RWPE2 (cell line): Measurements from ENCODE around the gene PLPP1.

Source experiments
- ATAC-seq: fragments of 200-7000 bp; cut with Tn5 transposase; 3 replicates; pipeline ENCODE4 v1.9.1; 2021; ENCODE audit warnings: low read depth
- DNase-seq: peaks from one replicate; pipeline ENCODE4 v3.0.0-alpha.2; 2020; ENCODE audit warnings: low spot score
- H3K27ac ChIP-seq: fragments of 450-650 bp; 2 replicates; pipeline ENCODE4 v1.5.1; 2017; ENCODE audit warnings: mild to moderate bottlenecking; ENCODE audit not compliant: poor library complexity, severe bottlenecking
- H3K27me3 ChIP-seq: fragments of 250-450 bp; sonication (Bioruptor Pico); 2 replicates; pipeline ENCODE4 v1.5.1; 2021; ENCODE audit warnings: mild to moderate bottlenecking, moderate library complexity; ENCODE audit not compliant: insufficient read depth, poor library complexity, severe bottlenecking
- H3K36me3 ChIP-seq: fragments of 250-450 bp; sonication (Bioruptor Pico); 2 replicates; pipeline ENCODE4 v1.5.1; 2020; ENCODE audit warnings: low read depth, mild to moderate bottlenecking, moderate library complexity
- H3K4me1 ChIP-seq: fragments of 250-450 bp; sonication (Bioruptor Pico); 2 replicates; pipeline ENCODE4 v1.5.1; 2021; ENCODE audit warnings: mild to moderate bottlenecking, moderate library complexity; ENCODE audit not compliant: insufficient read depth, poor library complexity, severe bottlenecking
- H3K4me3 ChIP-seq: fragments of 250-450 bp; sonication (Bioruptor Pico); 2 replicates; pipeline ENCODE4 v1.5.1; 2021; ENCODE audit warnings: mild to moderate bottlenecking, moderate library complexity; ENCODE audit not compliant: severe bottlenecking
- H3K9me3 ChIP-seq: fragments of 250-450 bp; sonication (Bioruptor Pico); 2 replicates; pipeline ENCODE4 v1.5.1; 2021; ENCODE audit warnings: mild to moderate bottlenecking, moderate library complexity; ENCODE audit not compliant: severe bottlenecking
- CTCF ChIP-seq: fragments of 450-650 bp; IDR thresholded peaks from one replicate; pipeline ENCODE4 v1.5.1; 2017; ENCODE audit warnings: mild to moderate bottlenecking, moderate library complexity; ENCODE audit not compliant: poor library complexity, severe bottlenecking

Gene PLPP1

DNA sequence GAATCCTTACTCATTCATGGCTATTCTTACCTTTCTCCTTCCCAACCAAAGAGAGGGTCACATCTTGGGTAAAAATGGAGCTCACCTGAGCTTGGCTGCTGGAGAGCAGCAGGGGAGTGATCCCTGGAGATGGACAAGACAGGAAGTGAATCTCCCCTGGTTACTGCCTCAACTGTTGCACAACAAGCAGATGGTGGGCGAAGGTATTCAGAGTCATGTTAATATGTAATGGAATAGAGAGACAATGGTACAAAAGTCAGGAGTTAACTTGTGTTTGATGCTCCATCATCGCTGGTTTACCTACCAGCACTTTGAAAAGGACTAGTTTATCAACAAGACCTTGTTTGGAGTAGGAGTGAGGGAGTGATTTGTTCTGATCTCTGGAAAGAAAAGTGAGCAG, 13.0 kb upstream of the PLPP1 start:
- Histone ChIP-seq H3K27ac (no peak overlapping the region), H3K36me3 (no peaks in the 10 kb centered on the region), H3K4me3 (no peak overlapping the region), H3K4me1 (no peaks in the 10 kb centered on the region), H3K27me3 (no peaks in the 10 kb centered on the region), H3K9me3 (no peaks in the 10 kb centered on the region)
- DNase-seq (no peak), ATAC-seq (no peak)
- TF ChIP-seq CTCF, result no peak

DNA sequence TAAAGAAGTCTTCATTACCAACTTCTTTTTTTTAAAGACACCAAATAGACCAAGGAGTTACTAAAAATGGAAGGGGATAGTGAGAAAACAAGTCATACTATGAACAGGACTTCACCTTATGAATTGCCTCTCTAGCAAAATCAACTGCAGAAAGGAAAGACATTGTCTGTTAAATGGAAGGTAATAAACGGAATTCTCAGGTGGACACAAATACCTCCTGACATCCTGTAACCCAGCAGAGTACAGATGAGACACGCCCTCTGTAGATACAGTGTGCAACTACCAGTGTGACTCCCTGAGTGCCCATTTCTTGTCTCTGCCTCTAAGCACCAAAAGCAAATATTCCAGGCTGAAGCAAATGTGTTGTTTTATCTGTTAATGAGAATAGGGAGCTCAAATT, 12.2 kb upstream of the PLPP1 start:
- Histone ChIP-seq H3K27ac (no peak overlapping the region), H3K27me3 (no peaks in the 10 kb centered on the region), H3K9me3 (no peaks in the 10 kb centered on the region), H3K36me3 (no peaks in the 10 kb centered on the region), H3K4me3 (no peak overlapping the region), H3K4me1 (no peaks in the 10 kb centered on the region)
- ATAC-seq (peak; percentile 72), DNase-seq (no peak)
- TF ChIP-seq CTCF, result no peak

DNA sequence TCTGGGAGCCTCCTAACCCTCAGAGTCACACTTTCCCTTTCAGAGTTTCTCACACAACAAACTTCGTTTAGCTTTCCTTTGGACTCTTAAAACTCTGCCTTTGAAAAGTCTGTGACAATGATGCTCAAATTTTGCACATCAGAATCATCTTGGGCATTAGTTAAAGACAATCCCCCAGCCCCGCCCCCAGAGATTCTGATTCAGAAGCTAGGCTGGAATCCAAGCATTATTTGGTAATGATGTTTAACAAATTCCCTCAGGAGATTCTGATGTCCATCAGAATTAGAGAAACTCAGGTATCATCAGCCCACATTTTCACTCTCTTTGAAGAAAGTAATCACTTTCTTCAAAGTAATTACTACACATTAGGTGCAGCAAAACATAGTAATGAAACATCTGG, 9.6 kb upstream of the PLPP1 start:
- no peaks in the 10 kb centered on the region for H3K4me1 ChIP-seq
- no peak for DNase-seq
- no peaks in the 10 kb centered on the region for H3K36me3 ChIP-seq

GRCh38 chr5:55541056-55541635, 6.4 kb upstream of the PLPP1 start:
- ATAC-seq, result no peak
- H3K4me3 ChIP-seq, result no peak overlapping the region
- no peaks in the 10 kb centered on the region for H3K9me3 ChIP-seq
- no peak for DNase-seq
- H3K27ac ChIP-seq, result no peak overlapping the region
- TF ChIP-seq CTCF, result no peak
- H3K36me3 ChIP-seq, result no peaks in the 10 kb centered on the region
- no peaks in the 10 kb centered on the region for H3K4me1 ChIP-seq
- no peaks in the 10 kb centered on the region for H3K27me3 ChIP-seq

More for the DNA sequence above, 9.6 kb upstream of the PLPP1 start:
- Histone ChIP-seq H3K9me3 (no peaks in the 10 kb centered on the region), H3K27ac (no peak overlapping the region), H3K4me3 (no peak overlapping the region), H3K27me3 (no peaks in the 10 kb centered on the region)
- TF ChIP-seq CTCF, result no peak
- ATAC-seq, result 0 out of 3 replicates have a peak, but pooled peaks have one; percentile 41

GRCh38 chr5:55540525-55540924, 5.8 kb upstream of the PLPP1 start:
- no peaks in the 10 kb centered on the region for H3K36me3 ChIP-seq
- no peak overlapping the region for H3K27ac ChIP-seq
- DNase-seq (no peak), ATAC-seq (no peak)
- H3K27me3 ChIP-seq, result no peaks in the 10 kb centered on the region
- TF ChIP-seq CTCF, result no peak
- no peak overlapping the region for H3K4me3 ChIP-seq
- no peaks in the 10 kb centered on the region for H3K9me3 ChIP-seq
- H3K4me1 ChIP-seq, result peaks cover 3% of the 10 kb centered on the region
